Activated CD4-positive, CD25-positive, alpha-beta regulatory T cell treated with anti-CD3 and anti-CD28 coated beads, Interleukin-2, amount 50 U/mL, for 24 hours (primary cell): Measurements from ENCODE around the gene ACBD4.

Experiments used
- ATAC-seq, 2 donors: fragments of 150-1000 bp; cut with Tn5 transposase; one replicate each; pipeline ENCODE4 v1.10.0; 2021; ENCODE audit warnings: mild to moderate bottlenecking in 1 of 2, moderate library complexity in 1 of 2

ACBD4 gene

GRCh38 chr17:45161288-45162024 is 26.0 kb downstream of the ACBD4 start, which contains the start of gene HEXIM2:
Gene HEXIM2 (plus strand): TSS chr17:45161875. CDS start chr17:45162794, 919 bp downstream.
- ATAC-seq, result peak; percentile 95 to 97

GRCh38 chr17:45162025-45162687 is 26.7 kb downstream of the ACBD4 start:
- ATAC-seq, result no peak

GRCh38 chr17:45164734-45165269 is 29.3 kb downstream of the ACBD4 start:
- no peak for ATAC-seq

GRCh38 chr17:45168991-45169752 is 33.7 kb downstream of the ACBD4 start:
- ATAC-seq, result no peak

- no peak for ATAC-seq
Measured at GRCh38 chr17:45170280-45170930, 34.9 kb downstream of the ACBD4 start.

GRCh38 chr17:45170931-45171337 is 35.4 kb downstream of the ACBD4 start:
- ATAC-seq, result no peak

- no peak for ATAC-seq
Measured at GRCh38 chr17:45171338-45172231, 36.1 kb downstream of the ACBD4 start.

- ATAC-seq, result no peak
Measured at GRCh38 chr17:45172232-45172540, 36.7 kb downstream of the ACBD4 start.

- ATAC-seq, result peak; percentile 79 to 81
Measured at GRCh38 chr17:45172541-45173286, 37.2 kb downstream of the ACBD4 start.

- no peak for ATAC-seq
Measured at GRCh38 chr17:45175759-45176115, 40.2 kb downstream of the ACBD4 start.

- ATAC-seq, result no peak
Measured at GRCh38 chr17:45177563-45177962, 42.1 kb downstream of the ACBD4 start.

GRCh38 chr17:45184144-45184543 is 48.7 kb downstream of the ACBD4 start:
- ATAC-seq, result no peak

GRCh38 chr17:45186801-45187354 is 51.4 kb downstream of the ACBD4 start:
- no peak for ATAC-seq

- no peak for ATAC-seq
Measured at GRCh38 chr17:45189009-45189408, 53.5 kb downstream of the ACBD4 start.

- ATAC-seq, result no peak
Measured at GRCh38 chr17:45190503-45191255, 55.2 kb downstream of the ACBD4 start.
